HEK293T (cell line): ENCODE data around the gene TP53.

Experiments
- BHLHE40 ChIP-seq: fragments of 450-650 bp; IDR thresholded peaks from 2 replicates; pipeline ENCODE4 v1.6.1; 2016; ENCODE audit warnings: mild to moderate bottlenecking, moderate library complexity, borderline replicate concordance
- CTBP1 ChIP-seq: fragments of 450-650 bp; IDR thresholded peaks from 2 replicates; pipeline ENCODE4 v1.6.1; 2016; ENCODE audit warnings: borderline replicate concordance
- ELF4 ChIP-seq: fragments of 450-650 bp; IDR thresholded peaks from 2 replicates; pipeline ENCODE4 v1.6.1; 2017; ENCODE audit warnings: antibody characterized with exemption
- FOXA1 ChIP-seq: fragments of 450-650 bp; IDR thresholded peaks from 2 replicates; pipeline ENCODE4 v1.6.1; 2016; ENCODE audit warnings: mild to moderate bottlenecking
- FOXK2 ChIP-seq: fragments of 450-650 bp; IDR thresholded peaks from 2 replicates; pipeline ENCODE4 v1.6.1; 2016; ENCODE audit warnings: mild to moderate bottlenecking
- FOXM1 ChIP-seq: fragments of 450-650 bp; IDR thresholded peaks from 2 replicates; pipeline ENCODE4 v1.6.1; 2017; ENCODE audit warnings: mild to moderate bottlenecking, borderline replicate concordance
- L3MBTL2 ChIP-seq: fragments of 450-650 bp; conservative IDR thresholded peaks from 2 replicates; pipeline ENCODE4 v1.6.1; 2016; ENCODE audit warnings: mild to moderate bottlenecking
- NFRKB ChIP-seq: fragments of 450-650 bp; IDR thresholded peaks from 2 replicates; pipeline ENCODE4 v1.6.1; 2016; ENCODE audit warnings: mild to moderate bottlenecking, moderate library complexity
- PKNOX1 ChIP-seq: fragments of 450-650 bp; IDR thresholded peaks from 2 replicates; pipeline ENCODE4 v1.6.1; 2016
- SP1 ChIP-seq: fragments of 450-650 bp; IDR thresholded peaks from 2 replicates; pipeline ENCODE4 v1.6.1; 2017
- SUZ12 ChIP-seq: fragments of 450-650 bp; IDR thresholded peaks from 2 replicates; pipeline ENCODE4 v1.6.1; 2016; ENCODE audit warnings: mild to moderate bottlenecking
- TARDBP ChIP-seq: fragments of 450-650 bp; IDR thresholded peaks from 2 replicates; pipeline ENCODE4 v1.6.1; 2016
- ZNF384 ChIP-seq: fragments of 450-650 bp; IDR thresholded peaks from 2 replicates; pipeline ENCODE4 v1.6.1; 2016

DNA sequence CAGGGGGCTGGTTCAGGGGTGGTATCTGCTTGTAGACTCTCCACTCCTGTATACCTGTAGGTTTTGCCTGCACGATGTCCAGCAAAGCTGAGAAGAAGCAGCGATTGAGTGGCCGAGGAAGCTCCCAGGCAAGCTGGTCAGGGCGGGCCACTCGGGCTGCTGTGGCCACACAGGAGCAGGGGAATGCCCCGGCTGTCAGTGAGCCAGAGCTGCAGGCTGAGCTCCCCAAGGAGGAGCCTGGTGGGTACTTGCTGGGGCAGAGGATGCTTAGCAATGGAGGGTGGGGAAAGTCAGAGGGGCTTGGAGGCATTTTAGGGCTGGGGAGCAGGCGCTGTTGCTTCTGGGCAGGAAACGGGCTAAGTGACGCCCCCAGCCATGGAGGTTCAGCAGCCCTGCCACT is 32.4 kb upstream of the TP53 start:
- TF ChIP-seq SP1 = no peak
- no peak for TF ChIP-seq FOXM1
- no peak for TF ChIP-seq NFRKB
- TF ChIP-seq TARDBP = no peak
- no peak for TF ChIP-seq SUZ12
- no peak for TF ChIP-seq CTBP1
- TF ChIP-seq ELF4 = no peak
- TF ChIP-seq ZNF384 = no peak
- TF ChIP-seq FOXK2 = no peak
- TF ChIP-seq PKNOX1 = no peak
- no peak for TF ChIP-seq L3MBTL2
- no peak for TF ChIP-seq FOXA1
- TF ChIP-seq BHLHE40 = no peak
